Smooth muscle cell (in vitro differentiated cells): ENCODE results near the gene RASA3. TPM values are rescaled to one million over a fixed set of nuclear protein-coding genes. Genes with fewer than 3 reads are reported as not detected.

Experiments
- DNase-seq: peaks from one replicate; lab custom pipeline; 2025; ENCODE audit not compliant: unreplicated experiment; lab: John Stamatoyannopoulos, UW
- H2AFZ ChIP-seq: fragments of 200-600 bp; sonication (generic); 2 replicates; pipeline ENCODE4 v1.6.0; 2016; ENCODE audit warnings: antibody characterized with exemption, low read depth, mild to moderate bottlenecking
- H3F3A ChIP-seq: fragments of 200-600 bp; sonication (generic); 2 replicates; pipeline ENCODE4 v1.6.0; 2017; ENCODE audit warnings: antibody characterized with exemption, low read depth
- H3K27ac ChIP-seq: fragments of 200-600 bp; sonication (generic); 2 replicates; pipeline ENCODE4 v1.5.1; 2016; ENCODE audit warnings: low read depth, mild to moderate bottlenecking
- H3K27me3 ChIP-seq: fragments of 200-600 bp; sonication (generic); 2 replicates; pipeline ENCODE4 v1.6.1; 2016; ENCODE audit warnings: low read depth, mild to moderate bottlenecking
- H3K36me3 ChIP-seq: fragments of 200-600 bp; sonication (generic); 2 replicates; pipeline ENCODE4 v1.5.1; 2016; ENCODE audit warnings: low read depth
- H3K4me1 ChIP-seq: fragments of 200-600 bp; sonication (generic); 2 replicates; pipeline ENCODE4 v1.5.1; 2016; ENCODE audit warnings: low read depth
- H3K4me2 ChIP-seq: fragments of 200-600 bp; sonication (generic); 2 replicates; pipeline ENCODE4 v1.6.0; 2016; ENCODE audit warnings: mild to moderate bottlenecking
- H3K4me3 ChIP-seq: fragments of 200-600 bp; sonication (generic); 2 replicates; pipeline ENCODE4 v1.5.1; 2016; ENCODE audit warnings: mild to moderate bottlenecking
- H3K79me2 ChIP-seq: fragments of 200-600 bp; sonication (generic); 2 replicates; pipeline ENCODE4 v1.6.0; 2016; ENCODE audit warnings: low read depth, mild to moderate bottlenecking
- H3K9ac ChIP-seq: fragments of 200-600 bp; sonication (generic); 2 replicates; pipeline ENCODE4 v1.6.0; 2016; ENCODE audit warnings: low read depth
- H3K9me3 ChIP-seq: fragments of 200-600 bp; sonication (generic); replicated peaks from 2 replicates; pipeline ENCODE4 v1.5.1; 2016; ENCODE audit warnings: low read depth
- H4K20me1 ChIP-seq: fragments of 200-600 bp; sonication (generic); 2 replicates; pipeline ENCODE4 v1.6.0; 2016; ENCODE audit warnings: low read depth
- WGBS: methylation state at CpG from one replicate; pipeline ENCODE4 v1.1.7; 2016; ENCODE audit warnings: low lambda C conversion rate; 5-methylcytosine and 5-hydroxymethylcytosine counted together
- polyA plus RNA-seq: library from polyadenylated mRNA; unstranded; fragments of >200 nt; fragmentation: Nextera tagmentation; extraction: Ambion mirVana; gene quantifications from 2 replicates; pipeline ENCODE4 v1.2.1, GENCODE V29; 2016
- total RNA-seq: library from RNA; depleted of rRNA; stranded (reverse); fragments of >200 nt; gene quantifications from 2 replicates; pipeline ENCODE4 v1.2.3, GENCODE V29; 2014
- TF ChIP-seq, protein P1 (sequence below): fragments of 200-600 bp; sonication (generic); IDR thresholded peaks from 2 replicates; pipeline ENCODE4 v1.5.1; 2017; ENCODE audit warnings: borderline replicate concordance, mild to moderate bottlenecking, antibody characterized with exemption; ENCODE audit not compliant: insufficient read depth, poor library complexity, severe bottlenecking

The RASA3 gene
- total and polyA plus RNA-seq, 2 experiments from 2014 or later = 21.3 to 26.8 TPM

DNA sequence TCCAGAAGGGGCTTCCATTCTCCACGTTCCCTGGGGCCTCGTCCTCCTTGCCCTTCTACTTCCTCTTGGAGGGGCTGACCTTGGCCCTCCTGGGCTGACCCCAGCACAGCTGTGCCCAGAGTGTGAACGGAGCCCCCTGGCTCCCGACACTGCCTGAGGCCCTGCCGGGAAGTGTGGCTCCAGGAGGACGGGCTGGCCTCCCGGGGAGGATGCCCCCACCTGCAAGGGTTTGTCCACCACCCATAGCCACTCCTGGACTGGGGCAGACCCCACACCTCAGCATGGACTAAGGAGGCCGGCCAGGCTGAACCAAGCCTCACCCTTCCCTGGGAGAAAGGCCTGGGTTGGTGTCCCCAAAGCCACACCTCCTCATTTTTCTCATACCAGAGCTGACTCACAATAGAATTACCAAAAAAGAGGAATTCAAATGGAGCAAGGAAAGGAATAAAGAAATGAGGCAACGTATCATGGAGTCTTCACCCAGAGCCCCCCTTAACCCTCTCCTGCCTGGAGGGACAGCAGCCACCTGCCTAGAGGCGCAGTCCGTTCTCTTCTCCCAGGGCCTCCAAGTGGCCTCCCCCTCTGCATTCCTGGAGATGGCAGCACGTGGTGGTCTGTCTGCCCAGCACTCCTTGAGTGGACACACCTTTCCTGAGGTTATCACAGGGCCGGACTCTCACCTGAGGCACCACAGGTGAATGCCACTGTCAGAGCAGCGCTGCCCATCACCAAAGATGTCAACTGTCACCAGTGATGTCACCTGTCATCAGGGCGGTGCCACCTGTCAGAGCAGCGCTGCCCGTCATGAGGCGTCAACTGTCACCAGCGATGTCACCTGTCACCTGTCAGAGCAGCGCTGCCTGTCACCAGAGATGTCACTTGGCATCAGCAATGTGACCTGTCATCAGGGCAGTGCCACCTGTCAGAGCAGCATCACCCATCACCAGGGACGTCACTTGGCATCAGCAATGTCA lies 155.4 kb downstream of the RASA3 start:
- H3K79me2 ChIP-seq = no peaks in the 10 kb centered on the region
- no peak overlapping the region for H3K9ac ChIP-seq
- no peaks in the 10 kb centered on the region for H3K27me3 ChIP-seq
- H3K4me2 ChIP-seq = no peak overlapping the region
- H3K9me3 ChIP-seq = no peaks in the 10 kb centered on the region
- H3K36me3 ChIP-seq = no peaks in the 10 kb centered on the region
- no peak overlapping the region for H3K4me3 ChIP-seq
- H2AFZ ChIP-seq = no peak overlapping the region
- peaks cover 17% of the 10 kb centered on the region for H4K20me1 ChIP-seq
- WGBS = 87% methylated on average over 21 of the region's 21 CpGs
- H3F3A ChIP-seq = no peaks in the 10 kb centered on the region
- TF ChIP-seq, protein P1, sequence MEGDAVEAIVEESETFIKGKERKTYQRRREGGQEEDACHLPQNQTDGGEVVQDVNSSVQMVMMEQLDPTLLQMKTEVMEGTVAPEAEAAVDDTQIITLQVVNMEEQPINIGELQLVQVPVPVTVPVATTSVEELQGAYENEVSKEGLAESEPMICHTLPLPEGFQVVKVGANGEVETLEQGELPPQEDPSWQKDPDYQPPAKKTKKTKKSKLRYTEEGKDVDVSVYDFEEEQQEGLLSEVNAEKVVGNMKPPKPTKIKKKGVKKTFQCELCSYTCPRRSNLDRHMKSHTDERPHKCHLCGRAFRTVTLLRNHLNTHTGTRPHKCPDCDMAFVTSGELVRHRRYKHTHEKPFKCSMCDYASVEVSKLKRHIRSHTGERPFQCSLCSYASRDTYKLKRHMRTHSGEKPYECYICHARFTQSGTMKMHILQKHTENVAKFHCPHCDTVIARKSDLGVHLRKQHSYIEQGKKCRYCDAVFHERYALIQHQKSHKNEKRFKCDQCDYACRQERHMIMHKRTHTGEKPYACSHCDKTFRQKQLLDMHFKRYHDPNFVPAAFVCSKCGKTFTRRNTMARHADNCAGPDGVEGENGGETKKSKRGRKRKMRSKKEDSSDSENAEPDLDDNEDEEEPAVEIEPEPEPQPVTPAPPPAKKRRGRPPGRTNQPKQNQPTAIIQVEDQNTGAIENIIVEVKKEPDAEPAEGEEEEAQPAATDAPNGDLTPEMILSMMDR = no peak
- H3K27ac ChIP-seq = no peak overlapping the region
- DNase-seq = no peak
- no peaks in the 10 kb centered on the region for H3K4me1 ChIP-seq

DNA sequence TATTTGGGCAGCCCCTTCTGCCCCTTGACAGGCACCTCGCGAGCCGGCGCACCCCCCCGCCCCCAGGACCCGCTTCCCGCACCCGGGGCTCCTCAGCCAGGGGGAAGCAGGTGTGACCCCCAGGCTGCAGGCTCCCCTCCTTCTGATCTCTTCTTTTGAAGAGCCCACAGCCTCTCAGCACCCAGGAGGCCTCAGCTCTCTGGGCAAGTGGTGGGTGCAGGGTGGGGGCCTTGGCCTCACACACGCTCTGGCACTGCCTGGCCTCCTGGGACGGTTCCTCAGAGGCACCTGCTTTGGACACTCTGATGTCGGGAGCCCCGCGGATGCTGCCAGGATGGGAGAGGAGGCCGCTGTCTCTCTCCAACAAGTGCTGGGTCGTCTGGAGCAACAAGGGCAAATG lies 157.0 kb downstream of the RASA3 start:
- no peak overlapping the region for H3K27ac ChIP-seq
- no peak for DNase-seq
- H3K9me3 ChIP-seq = no peaks in the 10 kb centered on the region
- no peaks in the 10 kb centered on the region for H3K4me1 ChIP-seq
- no peak overlapping the region for H3K9ac ChIP-seq
- TF ChIP-seq, protein P1 = no peak
- no peaks in the 10 kb centered on the region for H3F3A ChIP-seq
- no peak overlapping the region for H3K4me3 ChIP-seq
- no peak overlapping the region for H2AFZ ChIP-seq
- no peaks in the 10 kb centered on the region for H3K36me3 ChIP-seq
- 96% methylated on average over 15 of the region's 15 CpGs for WGBS
- no peaks in the 10 kb centered on the region for H3K27me3 ChIP-seq
- H4K20me1 ChIP-seq = peaks cover 14% of the 10 kb centered on the region
- no peaks in the 10 kb centered on the region for H3K79me2 ChIP-seq
- no peak overlapping the region for H3K4me2 ChIP-seq

DNA sequence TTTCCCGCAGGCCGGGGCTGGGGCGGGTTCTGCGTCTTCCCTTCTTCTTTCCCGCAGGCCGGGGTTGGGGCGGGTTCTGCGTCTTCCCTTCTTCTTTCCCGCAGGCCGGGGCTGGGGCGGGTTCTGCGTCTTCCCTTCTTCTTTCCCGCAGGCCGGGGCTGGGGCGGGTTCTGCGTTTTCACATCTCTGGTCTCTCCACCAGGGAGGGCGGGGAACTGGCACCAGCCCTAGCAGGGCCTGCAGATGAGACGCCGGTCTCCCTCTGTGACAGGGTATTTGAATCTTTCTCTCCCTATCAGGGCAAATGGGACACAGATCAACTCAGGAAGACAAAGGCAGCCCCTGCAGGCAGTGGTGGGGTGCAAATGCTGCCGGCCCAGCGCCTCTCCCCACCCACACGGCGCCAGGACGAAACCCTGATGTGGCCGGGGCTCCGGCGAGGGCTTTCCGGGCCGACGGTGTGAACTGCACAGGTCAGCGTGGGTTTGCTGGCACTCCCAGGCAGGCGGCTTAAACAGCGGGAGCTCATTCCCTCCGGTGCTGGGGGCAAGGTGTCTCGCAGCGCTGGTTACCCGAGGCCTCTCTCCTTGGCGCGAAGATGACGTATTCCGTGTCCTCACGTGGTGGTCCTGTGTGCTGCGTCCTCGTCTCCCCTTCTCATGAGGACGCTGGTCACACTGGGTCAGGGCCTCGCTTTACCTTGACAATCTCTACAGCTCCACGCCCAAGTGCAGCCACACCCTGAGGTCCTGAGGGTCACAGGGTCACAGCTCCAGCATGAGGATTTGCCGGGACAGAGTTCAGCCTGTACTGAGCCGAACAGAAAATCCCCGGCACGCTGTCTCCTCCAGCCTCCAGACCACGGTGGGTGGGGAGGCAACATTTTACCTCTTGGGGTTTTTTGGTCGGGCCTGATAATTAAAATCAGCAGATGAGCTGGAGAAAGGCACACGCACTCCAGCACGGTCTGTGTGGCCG lies 157.8 kb downstream of the RASA3 start:
- H2AFZ ChIP-seq = no peak overlapping the region
- no peaks in the 10 kb centered on the region for H3K79me2 ChIP-seq
- H3K9ac ChIP-seq = no peak overlapping the region
- no peak overlapping the region for H3K27ac ChIP-seq
- no peaks in the 10 kb centered on the region for H3K27me3 ChIP-seq
- DNase-seq = no peak
- 97% methylated on average over 40 of the region's 56 CpGs for WGBS
- H3K9me3 ChIP-seq = no peaks in the 10 kb centered on the region
- no peaks in the 10 kb centered on the region for H3K4me1 ChIP-seq
- no peaks in the 10 kb centered on the region for H3F3A ChIP-seq
- no peaks in the 10 kb centered on the region for H3K36me3 ChIP-seq
- peaks cover 14% of the 10 kb centered on the region for H4K20me1 ChIP-seq
- H3K4me3 ChIP-seq = no peak overlapping the region
- TF ChIP-seq, protein P1 = no peak
- no peak overlapping the region for H3K4me2 ChIP-seq
